H1 (cell line): ENCODE data around the gene SMAD6. TPM values are rescaled to one million over a fixed set of nuclear protein-coding genes. Genes with fewer than 3 reads are reported as not detected.

Experiments
- CHD7 ChIP-seq: fragments of 300-600 bp; sonication (generic); IDR thresholded peaks from 2 replicates; pipeline ENCODE4 v1.7.1; 2012; ENCODE audit warnings: low read length, moderate library complexity, mild to moderate bottlenecking, inconsistent platforms; ENCODE audit not compliant: insufficient replicate concordance
- MAFK ChIP-seq: IDR thresholded peaks from 2 replicates; pipeline ENCODE4 v1.6.1; 2012; ENCODE audit warnings: low read depth, mild to moderate bottlenecking, improper control_type of control experiment, low read length
- TEAD4 ChIP-seq: IDR thresholded peaks from 2 replicates; pipeline ENCODE4 v1.6.1; 2012; ENCODE audit warnings: low read depth, low read length, inconsistent platforms, mixed read lengths
- polyA plus RNA-seq, 7 experiments: library from polyadenylated mRNA; depleted of rRNA in 3 of 7; stranded (reverse) in 5 of 7; unstranded in 2 of 7; fragments of >200 nt in 5 of 7; fragments of 200-250 nt in 2 of 7; gene quantifications; 1 replicate in 5 of 7; 2 replicates in 1 of 7; 4 replicates in 1 of 7; pipeline versions ENCODE4 v1.2.1 to v1.2.3, GENCODE V29; 2011 to 2013; ENCODE audit warnings: missing spikeins in 2 of 7, mixed read lengths in 2 of 7
- total RNA-seq: library from RNA; stranded (reverse); fragmentation: NEBNext Ultra II Directional; extraction: Animal tissue kit (Norgen Biotek cat#: 25700); gene quantifications from 2 replicates; pipeline ENCODE4 v1.2.1, GENCODE V29; 2021
- TF ChIP-seq, protein P1 (sequence below): IDR thresholded peaks from 2 replicates; pipeline ENCODE4 v1.6.1; 2012; ENCODE audit warnings: low read length, inconsistent platforms

Gene SMAD6
- total and polyA plus RNA-seq, 2 of the 8 experiments (the other 6 are each of a cell fraction or from before 2014, with no cell fraction given), result 1.8 to 7.0 TPM

DNA sequence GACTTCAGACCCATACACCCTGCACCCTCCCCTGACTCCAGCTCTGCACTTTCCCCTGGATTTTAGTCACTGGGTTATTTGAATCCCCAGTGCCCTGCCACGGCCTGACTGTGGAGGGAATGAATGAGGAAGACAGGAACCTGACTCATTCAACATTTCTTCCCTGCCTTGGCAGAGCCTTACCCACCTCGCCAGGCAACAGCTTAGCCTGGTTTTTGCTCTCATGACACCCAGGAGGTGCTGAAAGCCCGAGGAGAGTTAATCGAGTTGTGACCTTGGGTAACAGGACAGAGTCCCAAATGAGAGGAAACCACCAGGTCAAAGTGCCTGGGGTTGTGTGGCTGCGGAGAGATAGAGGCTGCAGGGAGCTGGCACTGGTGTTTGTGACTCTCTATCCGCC is 128.3 kb downstream of the SMAD6 start (continued):
- TF ChIP-seq CHD7 (no peak), TEAD4 (no peak), MAFK (no peak)
- TF ChIP-seq, protein P1, sequence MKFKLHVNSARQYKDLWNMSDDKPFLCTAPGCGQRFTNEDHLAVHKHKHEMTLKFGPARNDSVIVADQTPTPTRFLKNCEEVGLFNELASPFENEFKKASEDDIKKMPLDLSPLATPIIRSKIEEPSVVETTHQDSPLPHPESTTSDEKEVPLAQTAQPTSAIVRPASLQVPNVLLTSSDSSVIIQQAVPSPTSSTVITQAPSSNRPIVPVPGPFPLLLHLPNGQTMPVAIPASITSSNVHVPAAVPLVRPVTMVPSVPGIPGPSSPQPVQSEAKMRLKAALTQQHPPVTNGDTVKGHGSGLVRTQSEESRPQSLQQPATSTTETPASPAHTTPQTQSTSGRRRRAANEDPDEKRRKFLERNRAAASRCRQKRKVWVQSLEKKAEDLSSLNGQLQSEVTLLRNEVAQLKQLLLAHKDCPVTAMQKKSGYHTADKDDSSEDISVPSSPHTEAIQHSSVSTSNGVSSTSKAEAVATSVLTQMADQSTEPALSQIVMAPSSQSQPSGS, result no peak
